IPS DF 4.7 (cell line): Measurements from ENCODE around the gene SCPEP1.
"Not testable (repeated sequence)": the region's sequence is repeated elsewhere in the genome, so short reads cannot be mapped to it uniquely, and the experiment has no call there.

Experiments used
- DNase-seq: peaks from one replicate; pipeline ENCODE4 v3.0.0-alpha.2; 2013; ENCODE audit warnings: low spot score; ENCODE audit errors: extremely low read depth

Gene SCPEP1, protein sequence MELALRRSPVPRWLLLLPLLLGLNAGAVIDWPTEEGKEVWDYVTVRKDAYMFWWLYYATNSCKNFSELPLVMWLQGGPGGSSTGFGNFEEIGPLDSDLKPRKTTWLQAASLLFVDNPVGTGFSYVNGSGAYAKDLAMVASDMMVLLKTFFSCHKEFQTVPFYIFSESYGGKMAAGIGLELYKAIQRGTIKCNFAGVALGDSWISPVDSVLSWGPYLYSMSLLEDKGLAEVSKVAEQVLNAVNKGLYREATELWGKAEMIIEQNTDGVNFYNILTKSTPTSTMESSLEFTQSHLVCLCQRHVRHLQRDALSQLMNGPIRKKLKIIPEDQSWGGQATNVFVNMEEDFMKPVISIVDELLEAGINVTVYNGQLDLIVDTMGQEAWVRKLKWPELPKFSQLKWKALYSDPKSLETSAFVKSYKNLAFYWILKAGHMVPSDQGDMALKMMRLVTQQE

DNA sequence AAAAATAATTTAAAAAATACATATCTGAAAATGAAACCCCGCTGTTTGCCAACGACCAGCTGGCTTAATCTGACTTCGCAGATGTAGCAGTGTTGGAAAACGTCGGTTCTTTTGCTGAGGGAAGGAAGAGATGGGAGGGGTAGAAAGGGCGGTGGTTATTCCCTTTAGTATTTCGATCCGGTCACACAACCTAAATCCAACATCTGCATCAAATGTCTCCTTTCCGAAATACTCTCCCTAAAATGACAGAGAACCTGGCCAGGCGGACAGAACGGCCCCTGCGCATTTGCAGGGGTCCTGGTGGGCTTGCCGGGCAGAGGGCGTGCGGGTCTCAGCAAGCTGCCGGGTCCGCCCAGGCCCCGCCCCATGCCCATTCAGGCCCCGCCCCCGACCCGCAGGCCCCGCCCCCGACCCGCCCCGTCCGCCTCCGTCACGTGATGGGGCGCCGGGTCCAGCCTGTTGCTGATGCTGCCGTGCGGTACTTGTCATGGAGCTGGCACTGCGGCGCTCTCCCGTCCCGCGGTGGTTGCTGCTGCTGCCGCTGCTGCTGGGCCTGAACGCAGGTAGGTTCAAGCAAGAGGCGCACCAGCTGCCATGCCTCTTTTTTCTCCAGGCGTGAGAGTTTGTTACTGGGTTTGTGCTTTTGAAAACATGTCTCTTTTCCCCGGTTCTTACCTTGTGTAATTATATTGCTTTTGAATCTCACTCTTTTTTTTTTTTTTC, at the start of gene SCPEP1:
TSS of gene SCPEP1 (plus strand) at position 459 of the 723 bp plus-strand sequence. CDS start at position 488, 29 bp downstream.
- DNase-seq, result no peak

DNA sequence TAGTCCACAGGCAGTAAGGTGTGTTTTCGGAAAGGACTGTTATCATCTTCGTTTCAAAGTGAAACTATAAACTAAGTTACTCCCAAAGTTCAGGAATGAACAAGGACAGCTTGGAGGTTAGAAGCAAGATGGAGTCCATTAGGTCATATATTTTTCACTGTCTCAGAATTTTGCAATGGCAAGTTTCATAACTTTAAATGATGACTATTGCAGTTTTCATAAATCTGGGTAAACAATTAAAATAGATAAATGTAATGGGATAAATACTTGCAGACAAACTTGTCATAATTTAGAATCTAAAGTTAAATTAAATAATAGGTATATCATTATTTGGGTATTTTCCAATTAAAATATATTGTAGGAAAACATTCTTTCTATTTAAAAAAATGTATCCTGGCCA, 49.3 kb upstream of the SCPEP1 start:
- no peak for DNase-seq

DNA sequence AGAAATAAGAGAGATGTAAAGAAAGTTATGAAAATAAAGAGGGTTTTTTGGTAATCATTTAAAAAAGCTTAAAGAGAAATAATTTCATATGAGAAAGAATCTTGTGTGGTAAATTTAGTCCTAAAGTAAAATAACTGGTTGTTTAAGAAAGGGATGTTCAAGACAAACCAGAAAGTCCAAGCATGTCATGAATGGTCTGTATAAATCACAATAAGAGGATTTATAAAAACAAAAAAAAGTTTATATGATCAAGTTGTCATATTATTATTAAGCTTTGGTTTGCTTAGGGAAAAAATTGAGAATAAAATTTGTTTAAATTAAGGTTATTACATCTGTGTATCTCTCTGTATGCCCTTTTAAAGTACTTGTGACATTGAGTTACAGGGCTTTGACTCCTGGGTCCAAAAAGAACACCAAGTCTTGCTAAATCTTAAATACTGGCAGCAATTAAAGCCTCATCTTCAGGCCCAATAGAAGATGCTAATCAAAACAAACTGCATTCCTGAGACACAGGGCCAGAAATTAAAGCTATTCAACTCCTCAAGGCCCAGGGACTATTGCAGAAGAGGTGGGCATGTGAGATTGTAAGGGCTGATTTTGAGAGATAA, 48.5 kb upstream of the SCPEP1 start:
- DNase-seq, result no peak

DNA sequence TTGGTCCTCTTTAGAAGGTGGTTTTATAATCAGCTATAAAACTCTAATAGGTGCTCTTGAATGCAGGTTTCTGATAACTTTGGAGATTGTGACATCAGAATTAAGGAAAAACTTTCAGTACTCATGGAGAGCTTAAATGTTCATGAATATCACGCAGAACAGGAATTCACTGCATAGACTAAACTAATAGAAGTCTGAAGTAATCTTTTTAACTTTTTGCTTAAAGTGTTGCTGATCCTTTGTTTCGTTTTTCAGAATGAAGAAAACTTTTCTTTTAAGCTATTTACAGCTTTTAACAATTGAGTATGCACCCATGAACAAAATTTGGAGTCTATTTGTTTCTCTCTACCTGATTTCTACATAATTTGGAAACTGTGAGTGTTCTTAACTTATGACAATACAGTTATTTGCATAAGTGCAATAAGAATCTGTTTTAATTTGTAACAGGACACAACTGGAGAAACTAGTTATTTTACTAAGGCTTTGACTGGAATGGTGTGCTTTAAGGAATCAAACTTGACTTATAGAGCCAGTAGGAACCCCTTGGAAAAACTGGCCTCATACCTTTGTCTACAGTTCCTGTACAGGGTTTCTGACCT, 47.1 kb upstream of the SCPEP1 start:
- DNase-seq, result no peak

DNA sequence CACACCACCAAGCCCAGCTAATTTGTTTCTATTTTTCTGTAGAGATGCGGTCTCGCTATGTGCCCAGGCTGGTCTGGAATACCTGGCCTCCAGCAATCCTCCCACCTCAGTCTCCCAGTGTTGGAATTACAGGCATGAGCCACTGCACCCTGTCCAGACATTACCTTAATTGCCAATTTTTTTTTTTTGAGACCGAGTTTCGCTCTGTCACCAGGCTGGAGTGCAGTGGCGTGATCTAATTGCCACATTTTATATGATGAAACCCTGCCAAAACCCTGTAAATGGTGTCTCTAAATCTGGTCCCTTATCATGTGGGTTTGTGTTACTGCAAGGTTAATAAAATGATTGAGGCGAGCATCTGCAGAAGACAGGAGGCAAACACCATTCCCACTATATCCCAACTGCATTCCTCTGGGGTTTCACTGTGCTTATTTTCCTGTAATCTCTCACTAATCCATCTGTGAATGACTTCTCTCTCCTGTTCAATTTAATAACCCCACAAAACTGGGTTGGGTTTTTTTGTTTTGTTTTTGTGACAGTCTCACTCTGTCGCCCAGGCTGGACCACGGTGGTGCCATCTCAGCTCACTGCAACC, 44.7 kb upstream of the SCPEP1 start:
- no peak for DNase-seq

DNA sequence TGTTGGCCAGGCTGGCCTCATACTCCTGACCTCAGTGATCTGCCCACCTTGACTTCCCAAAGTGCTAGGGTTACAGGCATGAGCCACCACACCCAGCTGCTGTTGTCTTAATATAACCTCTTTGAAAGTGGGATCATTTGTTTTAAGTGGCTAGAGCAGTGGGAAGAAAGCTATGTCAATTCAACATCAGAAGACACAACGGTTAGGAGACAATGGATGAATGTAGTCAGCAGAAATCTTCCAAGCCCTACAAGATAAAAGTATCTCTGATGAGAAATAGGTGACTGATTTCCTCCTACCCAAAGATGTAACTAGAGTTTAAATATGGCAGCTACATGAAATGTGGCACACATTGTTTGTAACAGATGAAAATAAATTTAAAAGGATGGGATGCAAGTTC, 44.1 kb upstream of the SCPEP1 start:
- DNase-seq, result no peak

DNA sequence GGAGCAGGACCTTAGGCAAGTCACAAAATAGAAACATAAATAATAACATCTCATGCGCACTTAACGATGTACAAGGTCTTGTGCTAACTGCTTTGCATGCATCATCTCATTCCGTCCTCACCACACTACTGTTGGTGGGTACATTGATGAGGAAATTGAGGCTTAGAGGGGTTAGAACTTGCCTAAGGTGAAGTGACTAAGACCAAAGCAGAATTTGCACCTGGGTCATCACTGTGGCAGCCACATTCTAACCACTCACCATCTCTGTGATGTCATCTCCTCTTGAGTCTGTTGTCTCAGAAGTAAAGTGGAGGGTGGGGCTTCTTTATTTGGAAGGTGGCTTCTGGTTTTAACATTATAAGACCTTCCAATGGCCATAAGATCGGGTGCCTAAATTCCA, 43.7 kb upstream of the SCPEP1 start:
- DNase-seq, result no peak

DNA sequence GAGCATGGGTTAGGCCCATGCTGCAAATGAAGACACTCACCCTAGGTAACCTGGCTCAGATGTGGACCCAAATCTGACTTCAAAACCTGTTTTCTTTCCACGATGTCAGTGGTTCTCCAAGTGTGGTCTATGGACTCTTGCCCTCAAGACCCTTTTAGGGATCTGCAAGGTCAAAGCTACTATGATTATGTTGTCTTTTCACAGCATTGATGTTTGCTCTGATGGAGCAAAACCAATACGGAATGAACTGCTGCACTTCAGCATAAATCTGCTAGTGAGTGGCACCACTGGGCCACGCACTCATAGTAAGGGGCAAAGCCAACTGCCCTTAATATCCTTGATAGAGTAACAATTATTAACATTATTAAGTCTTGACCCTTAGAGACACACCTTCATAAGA, 42.5 kb upstream of the SCPEP1 start:
- DNase-seq, result no peak

DNA sequence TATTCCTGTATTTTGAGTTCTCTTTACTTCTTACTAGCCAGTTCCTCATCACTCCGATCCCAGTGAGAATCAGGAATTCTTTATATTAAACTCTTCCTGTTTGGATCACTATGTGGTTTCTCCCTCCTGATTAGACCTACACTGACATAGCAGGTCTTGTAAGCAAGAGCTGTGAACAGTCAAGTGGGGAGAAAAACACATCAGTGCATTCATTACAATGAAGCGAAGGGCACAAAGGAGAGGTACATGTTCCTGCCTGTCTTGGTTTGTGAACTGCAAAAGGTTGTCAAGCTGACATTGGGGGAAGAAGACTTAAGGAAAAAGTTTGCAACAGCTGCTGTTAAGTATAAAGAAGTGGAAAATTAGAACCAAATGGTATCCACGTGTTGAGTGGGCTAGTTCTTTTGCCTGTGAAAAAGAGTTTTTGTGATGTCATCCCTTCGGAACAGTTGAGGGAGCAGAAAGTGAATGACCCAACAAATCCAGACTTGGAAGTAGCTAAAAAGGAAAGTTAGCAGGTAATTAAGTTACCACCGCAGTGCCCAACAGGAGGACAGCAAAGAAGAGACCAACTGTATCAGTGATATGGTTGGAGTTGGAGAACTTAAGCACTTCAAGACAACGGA, 41.1 kb upstream of the SCPEP1 start:
- DNase-seq, result no peak

DNA sequence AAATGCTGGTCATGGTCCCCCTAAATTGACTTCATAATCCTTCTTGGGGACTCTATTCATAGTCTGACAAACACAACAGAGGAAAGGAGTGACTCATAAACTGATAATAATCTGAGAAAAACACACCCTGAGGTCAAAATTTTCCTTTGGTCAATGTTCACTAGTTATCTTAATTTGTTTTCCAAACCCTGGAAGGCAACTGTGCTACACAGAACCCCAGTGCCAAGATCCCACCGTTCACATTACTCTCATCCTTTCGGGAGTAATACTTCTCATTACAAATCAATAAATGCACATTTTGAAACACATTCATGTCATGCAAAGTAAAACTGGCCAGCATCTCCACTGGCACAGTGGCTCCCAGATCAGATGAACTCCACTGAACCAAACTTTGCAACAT, 40.2 kb upstream of the SCPEP1 start:
- DNase-seq, result no peak

DNA sequence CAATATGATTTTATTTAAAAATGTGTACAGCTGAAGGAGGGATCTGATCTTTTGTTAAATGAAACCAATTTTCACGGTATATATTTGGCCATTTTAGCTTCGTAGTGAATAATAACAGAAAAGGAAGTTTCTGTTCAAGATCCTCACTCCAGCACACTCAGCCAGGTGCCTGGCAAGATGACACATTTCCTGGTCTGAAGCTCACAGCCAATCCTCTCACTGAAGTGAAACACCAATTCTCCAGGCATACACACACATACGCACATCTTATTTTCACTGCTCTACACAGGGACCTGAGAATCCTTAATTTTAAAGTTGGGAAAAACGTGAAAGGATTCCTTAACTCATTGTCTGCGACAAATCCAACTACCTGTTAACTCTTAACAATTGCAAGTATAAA, 39.7 kb upstream of the SCPEP1 start:
- DNase-seq, result not testable (repeated sequence)

DNA sequence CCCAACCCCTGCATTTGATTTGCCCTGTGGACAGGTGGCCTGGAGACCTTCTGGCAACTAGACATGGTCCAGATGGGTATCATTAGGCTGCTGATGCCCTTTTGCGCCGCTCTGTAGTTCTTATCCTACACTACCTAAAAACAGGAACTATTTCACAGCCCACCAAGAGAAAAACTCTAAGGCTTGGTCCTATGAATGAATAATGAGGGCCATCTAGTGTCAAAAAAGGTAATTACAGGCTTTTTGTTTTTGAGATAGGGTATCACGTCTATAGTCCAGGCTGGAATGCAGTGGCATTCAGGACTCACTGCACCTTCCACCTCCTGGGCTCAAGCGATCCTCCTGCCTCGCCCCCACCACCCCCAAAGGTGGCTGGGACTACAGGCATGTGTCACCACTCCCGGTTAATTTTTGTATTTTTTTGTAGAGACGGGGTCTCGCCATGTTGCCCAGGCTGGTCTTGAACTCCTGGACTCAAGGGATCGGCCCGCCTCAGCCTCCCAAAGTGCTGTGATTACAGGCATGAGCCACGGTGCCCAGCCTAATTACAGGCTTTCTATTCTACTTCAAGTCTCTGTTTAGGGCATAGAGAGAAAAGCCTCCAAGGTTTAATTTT, 38.0 kb upstream of the SCPEP1 start:
- DNase-seq, result no peak

DNA sequence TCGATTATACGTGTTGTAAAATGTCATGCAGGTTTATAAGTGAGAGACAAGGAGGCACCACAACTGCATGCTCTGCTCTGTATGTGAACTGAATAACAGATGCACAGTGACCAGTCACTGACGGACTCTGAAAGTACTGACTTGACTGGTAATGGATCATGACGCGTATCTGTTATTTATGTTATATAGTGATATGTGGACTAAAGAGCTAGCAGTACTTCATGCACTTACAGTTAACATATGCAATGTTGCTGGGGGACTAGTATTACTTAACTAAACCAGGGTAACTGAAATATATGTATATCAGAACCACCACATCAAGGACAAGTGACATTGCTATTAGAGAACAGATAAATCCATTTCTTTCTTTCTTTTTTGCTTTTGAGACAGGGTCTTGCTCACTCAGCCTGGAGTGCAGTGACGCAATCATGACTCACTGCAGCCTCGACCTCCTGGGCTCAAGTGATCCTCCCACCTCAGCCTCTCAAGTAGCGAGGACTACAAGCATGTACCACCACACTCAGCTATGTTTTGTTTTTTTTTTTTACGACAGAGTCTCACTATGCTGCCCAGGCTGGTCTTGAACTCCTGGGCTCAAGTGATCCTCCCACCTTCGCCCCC, 34.3 kb upstream of the SCPEP1 start:
- DNase-seq, result no peak

DNA sequence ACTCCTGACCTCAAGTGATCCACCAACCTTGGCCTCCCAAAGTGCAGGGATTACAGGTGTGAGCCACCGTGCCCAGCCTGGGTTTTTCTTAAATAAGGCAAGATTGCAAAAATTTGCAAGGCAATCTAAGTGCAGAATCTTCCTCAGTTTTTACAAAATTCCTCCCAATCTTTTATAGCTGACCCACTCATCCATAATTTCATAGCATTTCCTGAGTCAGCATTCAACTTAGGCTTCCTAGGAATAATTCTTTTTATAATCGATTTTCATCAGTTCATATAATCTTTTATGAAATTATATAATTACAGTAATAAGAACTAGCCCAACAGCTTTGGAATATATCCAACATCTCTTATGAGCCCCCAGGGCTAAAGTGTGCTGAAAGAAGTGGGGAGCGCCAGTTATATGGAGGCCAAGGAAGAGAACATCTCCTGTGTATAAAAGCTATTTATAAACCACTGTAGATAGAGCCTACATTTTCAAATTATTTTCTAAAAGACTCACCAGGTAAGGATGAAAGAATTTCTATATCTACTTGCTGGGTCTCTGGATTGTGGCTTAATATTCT, 31.9 kb upstream of the SCPEP1 start:
- no peak for DNase-seq

DNA sequence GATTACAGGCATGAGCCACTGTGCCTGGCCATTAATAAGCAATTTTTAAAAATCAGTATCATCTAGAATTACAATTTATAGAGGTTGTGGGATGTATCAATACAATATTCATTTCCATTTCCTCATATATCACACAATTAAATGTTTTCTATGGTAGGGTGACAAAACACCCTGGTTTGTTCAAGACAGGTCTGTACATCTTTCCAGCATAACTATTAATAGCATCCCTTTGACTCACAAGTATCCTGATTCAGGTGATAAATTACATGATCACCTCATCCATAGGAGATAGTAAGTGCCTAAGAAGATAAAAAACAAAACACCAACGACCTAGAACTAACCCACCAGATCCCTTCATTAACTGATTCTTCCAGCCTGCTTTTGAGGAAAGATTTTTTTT, 30.2 kb upstream of the SCPEP1 start:
- DNase-seq, result no peak

DNA sequence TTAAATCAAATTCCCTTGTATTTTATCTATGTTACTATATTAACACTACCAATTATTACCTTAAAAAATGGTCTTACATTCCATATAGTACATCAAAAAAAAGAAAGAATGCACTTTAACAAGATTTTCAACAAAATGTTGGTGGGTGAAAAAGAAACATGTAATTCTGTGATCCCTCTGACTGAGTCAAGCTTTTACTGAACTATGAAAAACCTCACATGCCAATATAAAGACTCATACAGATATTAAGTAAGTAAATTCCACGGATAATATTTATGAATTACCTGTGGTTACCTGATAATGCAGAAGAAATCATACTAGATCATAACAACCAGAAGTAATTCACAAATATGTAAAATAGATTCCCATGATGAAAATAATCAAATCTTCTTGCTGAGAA, 29.4 kb upstream of the SCPEP1 start:
- DNase-seq, result no peak

DNA sequence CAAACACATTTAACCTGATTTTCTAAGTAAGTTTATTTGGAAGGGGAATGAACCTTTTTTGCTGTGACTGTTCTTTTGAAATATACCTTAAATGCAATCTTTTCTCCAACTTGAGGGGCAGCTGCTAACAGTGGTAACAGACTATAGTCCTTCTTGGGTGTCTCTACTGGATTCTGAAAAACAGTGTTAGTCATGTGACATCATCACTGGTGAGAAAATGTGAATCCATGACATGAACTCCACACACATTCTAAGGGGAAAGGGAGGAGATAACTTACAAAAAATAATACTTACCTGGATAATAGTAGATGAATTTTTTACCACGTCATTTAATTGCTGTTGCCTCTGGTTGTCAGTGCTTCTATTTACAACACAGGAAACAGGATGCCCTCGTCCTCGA, 28.3 kb upstream of the SCPEP1 start:
- DNase-seq, result no peak

DNA sequence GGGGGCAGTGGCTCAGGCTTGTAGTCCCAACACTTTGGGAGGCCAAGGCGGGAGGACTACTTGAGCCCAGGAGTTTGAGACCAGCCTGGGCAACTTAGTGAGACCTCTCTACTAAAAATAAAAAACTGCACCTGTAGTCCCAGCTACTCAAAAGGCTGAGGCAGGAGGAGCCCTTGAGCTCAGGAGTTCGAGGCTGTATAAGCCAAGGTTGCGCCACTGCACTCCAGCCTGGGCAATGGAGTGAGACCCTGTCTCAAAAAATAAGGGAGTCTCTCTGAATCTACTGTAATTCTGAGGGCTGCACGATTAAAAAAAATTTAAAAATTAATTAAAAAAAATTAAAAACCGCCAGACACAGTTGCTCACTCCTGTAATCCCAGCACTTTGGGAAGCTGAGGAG, 20.9 kb upstream of the SCPEP1 start:
- no peak for DNase-seq

DNA sequence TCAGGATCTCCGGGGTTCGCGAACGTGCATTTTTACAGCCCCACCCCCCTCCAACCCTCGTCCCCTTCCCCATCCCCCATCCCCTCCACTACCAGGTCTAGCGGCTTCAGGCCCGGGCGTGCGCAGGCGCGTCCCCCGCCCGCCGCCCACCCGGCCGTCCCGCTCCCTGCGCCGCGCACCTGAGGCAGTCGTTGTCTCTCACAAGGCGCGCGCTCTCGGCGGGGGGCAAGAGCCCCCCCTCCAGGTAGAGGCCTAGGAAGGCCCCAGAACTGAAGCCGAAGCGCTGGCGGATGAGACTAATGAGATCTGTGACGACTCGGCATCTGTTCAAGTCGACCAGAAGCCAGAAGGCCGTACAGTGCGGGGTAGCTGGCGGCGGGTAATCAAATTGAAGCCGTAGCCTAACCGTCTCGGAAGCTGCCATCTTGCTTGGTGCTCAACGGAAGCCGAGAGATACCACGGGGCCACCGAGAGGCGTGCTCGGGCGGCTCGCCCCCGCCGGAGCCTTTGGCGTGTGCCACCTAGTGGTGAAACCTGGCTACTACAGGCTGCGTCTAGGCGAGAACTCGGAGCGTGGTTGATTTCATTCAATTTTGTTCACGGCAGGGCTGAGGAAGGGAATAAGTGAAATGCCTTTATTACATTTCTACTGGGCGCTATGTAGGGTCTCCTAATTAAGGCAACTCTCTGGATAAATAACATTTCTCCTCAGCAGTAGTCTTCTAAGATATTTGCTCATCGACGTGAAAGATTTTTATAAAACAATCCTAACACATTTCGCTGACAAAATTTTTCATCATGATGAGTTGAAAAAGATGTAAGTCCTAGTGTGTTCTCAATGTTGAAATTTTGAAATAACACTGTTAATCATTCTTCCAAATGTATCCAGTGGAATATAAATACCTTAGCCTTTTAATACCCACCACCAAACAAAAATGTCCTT, 17.1 kb upstream of the SCPEP1 start, which contains the start of gene COIL:
TSS of gene COIL (minus strand) at position 455 of the 943 bp plus-strand sequence. CDS start at position 424, 31 bp downstream.
- DNase-seq, result no peak
